CD1c-positive myeloid dendritic cell (primary cell): ENCODE results near the gene SYT1.
A peak's percentile ranks its signal among the peaks of the same experiment; 100 is the strongest.
"Not testable (repeated sequence)": the region's sequence is repeated elsewhere in the genome, so short reads cannot be mapped to it uniquely, and the experiment has no call there.

Experiments used
- DNase-seq: peaks from one replicate; pipeline ENCODE4 v3.0.0-alpha.2; 2016; ENCODE audit errors: extremely low spot score

Gene SYT1

DNA sequence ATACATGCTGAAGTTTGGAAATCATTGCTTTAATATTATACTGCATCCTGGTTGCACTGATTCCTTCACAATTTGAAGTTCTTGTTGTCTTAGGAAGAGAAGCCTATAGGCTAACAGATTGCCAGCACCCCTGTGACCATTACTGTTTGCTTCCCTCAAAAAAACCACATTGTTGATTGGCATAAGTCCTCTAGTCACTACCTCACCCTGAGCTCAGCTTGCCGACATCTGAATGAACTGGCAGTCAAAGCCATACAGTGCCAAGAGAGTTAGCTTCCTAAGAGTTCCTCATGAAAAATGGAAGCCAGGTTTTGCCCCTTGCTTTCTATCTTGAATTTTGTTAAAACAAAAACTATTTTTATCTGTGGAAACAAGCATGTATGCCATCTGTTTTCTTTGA is 276.1 kb downstream of the SYT1 start:
- DNase-seq = no peak

DNA sequence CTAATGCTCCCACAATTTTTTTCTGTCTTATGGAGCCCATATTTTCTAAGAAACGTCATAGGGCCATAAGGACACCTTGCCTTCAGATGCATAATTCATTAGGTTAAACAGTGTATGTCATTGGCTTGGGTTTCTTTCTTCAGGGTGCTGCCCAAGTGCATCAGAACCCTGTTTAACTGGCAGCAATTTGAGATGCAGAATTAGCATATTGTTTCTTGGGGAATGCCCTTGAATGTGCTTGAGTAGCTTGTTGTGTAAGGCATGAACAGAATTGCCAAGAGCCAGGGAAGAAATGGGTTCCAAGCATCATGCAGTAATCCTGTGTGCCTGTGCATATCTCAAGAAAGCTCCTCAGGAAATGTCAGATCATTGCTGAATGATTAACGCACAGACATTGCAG is 277.2 kb downstream of the SYT1 start:
- DNase-seq = no peak

DNA sequence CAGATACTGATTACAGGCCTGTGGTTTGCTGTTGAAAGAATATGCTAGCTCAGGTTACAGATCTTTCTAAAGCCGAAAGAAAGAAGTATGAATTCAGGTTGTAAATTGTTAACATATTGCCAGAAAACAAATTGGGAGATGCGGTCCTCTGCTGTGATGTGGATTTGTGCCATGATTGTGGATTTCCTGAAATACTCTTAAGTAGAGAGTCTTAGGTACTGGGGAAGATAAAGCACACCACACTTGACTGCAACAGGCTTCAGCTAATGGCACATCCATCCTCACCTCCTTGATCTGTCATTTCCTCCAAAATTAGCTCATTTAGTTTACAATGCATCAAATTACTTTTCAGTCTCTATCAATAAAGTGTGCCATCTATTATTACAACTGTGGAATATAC is 279.2 kb downstream of the SYT1 start:
- DNase-seq = no peak

DNA sequence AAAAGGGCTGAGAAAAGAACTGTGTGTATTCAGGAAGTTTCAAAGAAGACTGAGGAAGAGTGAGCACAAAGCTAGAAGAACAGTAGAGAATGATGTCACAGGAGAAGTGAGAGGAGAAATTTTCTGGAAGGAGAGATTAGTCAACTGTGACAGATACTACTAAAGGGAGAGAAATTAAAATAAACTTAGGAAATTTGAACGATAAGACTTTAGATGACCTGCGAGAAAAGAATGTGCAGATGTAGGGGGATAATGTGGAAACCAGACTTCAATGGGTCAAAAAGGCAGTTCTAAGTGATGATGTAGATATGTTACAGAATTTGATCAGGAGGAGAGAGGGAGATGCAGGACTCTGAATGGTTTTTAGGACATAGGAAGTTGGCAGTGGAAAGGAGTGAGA is 287.4 kb downstream of the SYT1 start:
- no peak for DNase-seq

DNA sequence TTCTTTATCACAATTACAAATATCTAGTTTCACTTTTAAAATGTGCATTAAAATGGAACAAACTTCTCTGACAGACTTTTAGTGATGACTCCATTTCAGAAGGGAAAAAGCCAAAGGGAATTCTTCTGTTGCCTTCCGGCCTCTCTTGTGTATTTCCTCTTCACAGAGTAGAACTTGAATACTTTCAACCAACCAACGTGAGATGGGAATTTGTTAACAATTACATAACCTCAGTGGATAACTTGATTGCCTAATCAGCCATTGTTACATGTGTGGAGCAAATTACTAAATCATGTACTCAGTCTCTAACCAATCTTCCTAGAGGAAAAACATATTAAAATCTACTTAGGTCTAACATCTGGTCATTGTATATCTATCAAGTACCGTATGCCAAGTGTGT is 291.1 kb downstream of the SYT1 start:
- DNase-seq = peak; percentile 2

DNA sequence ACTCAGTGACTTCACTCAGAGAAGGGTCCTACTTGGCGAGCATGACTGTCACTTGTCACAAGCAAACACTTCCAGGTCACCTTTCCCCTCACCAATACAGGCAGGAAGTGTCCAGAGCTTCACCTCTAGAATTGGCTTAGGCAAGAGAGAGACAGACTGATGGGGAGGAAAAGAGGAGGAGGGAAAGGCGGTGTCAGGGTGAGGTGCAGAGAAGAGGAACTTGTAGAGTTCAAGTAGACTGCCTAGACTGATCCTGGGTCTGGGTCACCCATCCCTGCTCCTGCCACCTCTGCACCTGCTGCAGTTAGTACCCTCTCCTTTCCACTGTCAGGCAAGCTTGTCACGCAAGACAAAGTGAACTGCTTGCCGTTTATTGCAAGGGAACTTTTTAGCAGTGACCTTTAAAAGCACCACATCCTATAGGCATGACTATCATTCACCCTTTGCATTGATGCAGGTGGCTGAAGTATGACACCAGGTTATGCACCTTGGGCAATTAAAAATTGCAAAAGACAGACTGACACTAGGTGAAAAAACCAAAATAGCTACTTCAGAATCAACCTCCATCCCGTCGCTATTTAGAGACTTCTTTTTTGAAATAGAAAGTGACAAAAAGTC is 292.4 kb downstream of the SYT1 start:
- DNase-seq = no peak

DNA sequence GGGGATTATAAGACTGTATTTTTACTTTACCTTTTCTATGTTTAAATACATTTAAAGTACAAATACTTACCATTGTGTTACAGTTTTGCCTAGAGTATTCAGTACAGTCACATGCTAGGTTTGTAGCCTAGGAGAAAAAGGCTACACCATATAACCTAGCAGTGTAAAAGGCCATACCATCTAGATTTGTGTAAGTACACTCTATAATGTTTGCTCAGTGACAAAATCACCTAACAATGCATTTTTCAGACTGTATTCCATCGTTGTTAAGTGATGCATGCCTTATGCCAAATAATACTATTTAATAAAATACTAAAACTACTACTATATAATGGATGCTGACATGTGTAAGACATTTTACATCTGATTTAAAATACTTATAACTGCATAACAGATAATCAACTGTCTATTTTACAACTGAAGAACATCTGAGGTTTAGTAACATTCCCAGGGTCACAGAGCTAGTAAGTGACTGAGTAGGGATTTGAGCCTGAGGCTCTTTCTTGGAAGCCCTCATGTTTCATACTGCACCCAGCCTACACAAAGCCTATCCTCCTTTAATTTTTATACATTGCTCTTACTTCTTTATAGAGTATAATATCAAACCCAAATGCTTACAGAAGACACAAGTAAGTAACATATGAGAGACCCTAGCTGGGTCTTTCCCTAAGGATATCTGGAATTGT is 296.8 kb downstream of the SYT1 start:
- DNase-seq = no peak

DNA sequence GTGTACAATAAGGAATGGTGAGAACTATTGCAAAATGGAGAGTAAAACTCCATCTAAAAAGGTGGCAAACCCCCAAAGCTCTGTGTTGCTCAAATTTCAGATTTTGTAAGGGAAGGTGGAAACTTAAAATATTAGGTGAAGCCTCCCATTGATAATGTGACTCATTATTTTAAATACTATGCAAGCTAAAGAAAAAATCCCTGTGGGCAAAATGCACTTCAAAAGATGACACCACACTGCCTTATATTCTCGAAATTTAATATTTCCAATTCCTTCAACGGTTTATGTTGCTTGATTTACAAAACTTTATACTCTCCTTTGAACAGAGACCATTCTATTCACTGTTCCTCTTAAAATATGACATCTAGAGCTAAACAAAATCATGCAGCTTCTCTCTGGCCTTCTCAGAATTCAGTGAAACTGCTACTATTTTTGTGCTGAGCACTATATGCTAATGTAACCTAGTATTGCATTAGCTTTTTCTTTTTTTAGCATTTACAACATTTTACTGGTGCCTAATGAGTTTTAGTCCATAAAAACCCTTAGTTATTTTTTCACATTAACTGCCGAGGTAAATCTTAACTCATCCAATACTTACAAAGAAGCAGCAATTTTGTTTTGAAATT is 297.7 kb downstream of the SYT1 start:
- DNase-seq = no peak

DNA sequence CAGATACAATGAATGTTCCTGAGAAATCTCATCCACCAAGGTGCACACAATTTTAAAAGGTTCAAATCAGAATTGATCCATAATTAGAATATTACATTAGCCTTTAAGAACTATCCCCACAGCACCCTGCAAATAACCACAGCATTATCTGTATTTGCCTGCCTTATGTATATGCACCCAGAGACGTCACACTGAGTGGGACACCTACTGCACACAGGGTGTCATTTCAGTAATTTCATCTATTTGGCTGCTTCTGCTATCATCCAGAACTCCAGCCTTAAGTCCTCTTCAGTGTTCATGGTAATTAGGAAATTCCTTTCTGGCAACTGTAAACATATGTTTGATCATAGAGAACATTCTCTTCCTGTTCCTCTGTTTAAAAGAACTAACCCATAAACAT is 298.4 kb downstream of the SYT1 start:
- no peak for DNase-seq

DNA sequence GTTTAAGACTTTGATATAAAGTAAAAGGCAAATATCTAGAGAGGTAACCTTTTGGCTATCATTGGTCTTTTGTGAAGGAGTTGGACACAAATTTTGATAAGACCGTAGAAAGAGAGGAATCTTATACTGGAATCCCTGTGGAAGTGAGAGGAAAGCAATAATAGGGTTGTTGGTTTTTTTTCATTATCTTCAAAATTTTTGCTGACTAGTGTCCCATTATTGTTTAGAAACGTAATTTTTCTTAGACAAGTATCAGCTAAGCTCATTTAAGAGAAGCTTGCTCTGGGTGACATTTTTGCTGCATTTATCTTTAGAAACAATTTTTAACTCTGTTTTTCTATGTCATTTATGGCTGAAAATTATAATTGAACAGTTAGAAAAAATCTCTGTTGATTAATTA is 300.3 kb downstream of the SYT1 start:
- DNase-seq = no peak

DNA sequence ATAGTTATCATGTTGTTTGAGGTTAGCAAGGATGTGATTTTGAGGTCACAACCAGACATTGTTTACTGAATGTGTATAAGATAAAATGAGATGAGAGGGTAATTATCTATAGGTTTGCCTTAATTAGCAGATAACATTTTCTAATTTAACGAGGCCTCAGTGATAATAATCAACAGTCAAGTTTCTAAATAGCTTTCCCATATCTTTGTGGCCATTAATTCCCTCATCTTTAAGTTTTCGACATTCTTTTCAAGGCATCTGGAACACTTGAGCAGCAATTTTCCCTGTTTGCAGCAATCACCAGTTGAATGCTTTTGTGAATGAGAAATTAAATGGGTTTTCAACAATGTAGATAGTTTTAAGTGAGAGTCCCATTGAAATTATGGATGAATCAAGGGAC is 304.1 kb downstream of the SYT1 start:
- no peak for DNase-seq

DNA sequence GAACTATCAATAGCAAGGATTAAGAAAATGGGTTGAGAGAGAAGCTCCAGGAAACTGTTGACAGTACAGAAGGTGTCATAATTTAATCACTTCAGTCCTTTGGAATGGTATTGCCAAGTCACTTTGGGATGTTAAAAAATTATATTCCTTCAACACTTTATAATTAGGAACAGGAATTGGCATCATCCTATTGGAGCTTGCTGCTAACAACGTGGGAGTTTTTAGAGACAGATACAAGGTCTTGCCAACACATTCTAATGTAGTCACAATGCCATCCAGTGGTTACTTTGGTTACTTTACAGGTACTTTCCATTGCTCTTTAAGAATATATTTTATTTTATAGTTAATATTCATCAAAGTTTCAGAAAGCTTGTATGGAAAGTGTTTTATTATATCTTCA is 310.1 kb downstream of the SYT1 start:
- DNase-seq = peak; percentile 26

DNA sequence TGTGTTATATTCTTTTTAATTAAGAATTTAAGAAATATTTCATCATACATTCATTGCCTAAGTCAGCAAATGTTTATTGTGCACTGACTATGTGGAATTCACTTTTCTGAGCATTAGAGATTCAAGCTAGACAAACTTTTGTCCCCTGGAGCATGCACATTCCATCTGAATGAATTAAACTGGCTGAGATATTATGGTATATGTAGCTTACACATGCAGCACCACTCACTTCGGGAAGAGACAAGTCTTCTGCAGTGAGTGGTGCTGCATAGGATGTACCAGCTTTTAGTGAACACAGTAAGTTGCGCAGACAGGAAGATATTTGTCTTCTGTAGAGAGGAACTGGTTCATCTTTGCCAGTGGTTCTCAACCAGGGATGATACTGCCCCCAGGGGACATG is 318.4 kb downstream of the SYT1 start:
- no peak for DNase-seq

DNA sequence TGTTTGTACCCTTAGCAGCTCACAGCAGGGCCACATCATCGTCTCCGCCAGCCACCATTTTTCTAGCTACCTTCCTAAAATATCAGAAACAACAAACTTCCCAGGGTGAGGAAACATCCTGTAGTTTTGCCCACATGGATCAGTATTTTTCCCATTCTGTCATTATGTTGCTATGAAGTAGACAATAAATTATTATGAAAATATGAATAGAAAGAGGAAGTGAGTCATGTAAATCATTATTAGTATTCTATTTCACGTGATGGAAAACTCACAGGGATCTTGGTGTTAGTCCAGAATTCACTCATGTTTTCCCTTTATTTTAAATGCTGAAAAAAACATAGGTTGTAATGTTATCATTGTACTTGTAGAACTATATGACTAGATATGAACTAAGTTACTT is 319.4 kb downstream of the SYT1 start:
- DNase-seq = no peak

DNA sequence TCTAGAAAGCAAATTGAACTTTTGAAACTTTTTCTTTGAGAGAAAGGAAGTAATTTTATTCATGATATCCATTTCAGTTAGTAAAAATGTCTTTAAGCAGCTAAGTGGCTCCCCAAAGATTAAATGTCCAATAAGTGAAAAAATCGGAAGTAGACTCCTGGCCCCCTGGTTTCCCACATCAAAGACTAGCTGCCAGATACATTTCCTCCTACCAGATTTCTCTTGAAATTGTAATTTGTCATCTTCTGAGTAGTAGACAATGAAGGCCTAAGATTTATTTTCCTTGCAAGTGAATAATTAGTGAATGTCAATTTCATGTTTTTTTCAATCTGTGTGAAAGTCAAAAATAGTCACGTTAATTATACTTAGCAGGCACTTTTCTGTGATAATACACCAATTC is 321.9 kb downstream of the SYT1 start:
- DNase-seq = no peak

DNA sequence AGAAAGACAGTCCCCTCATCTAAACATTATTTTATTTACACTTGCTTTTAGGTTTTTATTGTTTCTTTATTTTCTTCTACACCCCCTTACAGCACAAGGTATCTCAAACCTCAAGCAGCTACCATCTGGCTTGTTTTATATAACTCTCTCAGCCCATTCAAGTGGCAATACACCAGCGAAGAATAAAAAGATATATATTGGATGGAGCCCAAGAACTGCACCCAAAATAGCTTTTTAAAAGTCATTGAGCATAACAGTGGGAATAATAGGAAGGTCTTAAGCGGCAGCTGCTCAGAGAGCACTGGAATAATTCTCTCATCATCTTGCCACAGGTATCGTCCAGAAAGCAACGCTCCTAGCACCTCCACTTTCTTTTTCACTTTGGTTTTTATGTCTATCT is 322.5 kb downstream of the SYT1 start:
- no peak for DNase-seq

DNA sequence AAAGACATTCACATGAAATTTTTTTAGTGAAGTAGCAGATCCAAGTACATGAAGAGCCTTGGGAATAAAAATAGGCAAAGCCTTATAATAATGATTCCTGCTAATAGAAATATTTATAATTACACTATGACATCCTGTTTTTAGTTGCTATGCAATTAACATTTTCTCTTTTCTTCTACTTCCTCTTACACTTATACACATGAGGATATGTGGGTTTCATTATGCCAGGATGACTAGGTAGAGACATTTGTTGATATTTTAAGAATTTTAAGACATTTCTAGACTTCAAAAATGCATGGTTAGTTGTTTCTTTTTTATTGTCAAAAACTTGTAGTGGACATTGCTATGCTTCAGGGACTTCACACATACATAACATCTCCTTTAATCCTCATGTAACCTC is 326.8 kb downstream of the SYT1 start:
- no peak for DNase-seq

DNA sequence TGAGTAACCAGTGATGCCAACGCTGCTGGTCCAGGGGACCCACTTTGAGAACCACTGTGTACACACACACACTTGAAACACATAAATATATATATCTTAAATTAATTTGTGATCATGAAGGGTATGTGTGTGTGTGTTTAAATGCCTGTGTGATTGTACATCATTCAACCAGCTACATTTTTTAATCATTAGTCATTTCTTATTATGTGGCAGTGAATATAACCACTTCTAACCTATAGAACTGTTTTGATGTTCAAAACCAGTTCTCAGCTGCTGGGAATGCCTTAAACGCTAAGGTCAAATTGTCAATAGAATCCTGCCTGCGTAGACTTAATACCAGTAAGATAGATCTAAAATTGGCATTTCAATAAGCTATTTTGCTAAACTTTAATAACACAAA is 330.0 kb downstream of the SYT1 start:
- no peak for DNase-seq

DNA sequence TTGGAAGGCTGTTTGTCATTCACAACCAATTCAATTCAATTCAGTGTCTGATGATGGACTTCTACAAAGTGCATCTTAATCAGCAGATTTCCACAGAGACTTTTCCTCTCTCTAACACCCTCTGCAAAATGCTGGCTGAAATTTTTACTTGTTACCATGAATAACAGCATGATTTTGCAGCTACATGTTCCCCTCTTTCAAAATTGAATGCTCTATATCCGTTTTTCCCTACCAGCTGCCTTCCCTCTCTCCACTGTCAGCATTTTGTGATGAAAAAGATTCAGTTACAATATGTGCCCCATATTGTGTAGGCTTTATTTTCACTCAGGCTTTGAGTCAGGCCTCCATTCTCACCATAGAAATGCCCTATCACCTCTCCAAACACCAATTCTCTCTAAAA is 334.6 kb downstream of the SYT1 start:
- DNase-seq = no peak

DNA sequence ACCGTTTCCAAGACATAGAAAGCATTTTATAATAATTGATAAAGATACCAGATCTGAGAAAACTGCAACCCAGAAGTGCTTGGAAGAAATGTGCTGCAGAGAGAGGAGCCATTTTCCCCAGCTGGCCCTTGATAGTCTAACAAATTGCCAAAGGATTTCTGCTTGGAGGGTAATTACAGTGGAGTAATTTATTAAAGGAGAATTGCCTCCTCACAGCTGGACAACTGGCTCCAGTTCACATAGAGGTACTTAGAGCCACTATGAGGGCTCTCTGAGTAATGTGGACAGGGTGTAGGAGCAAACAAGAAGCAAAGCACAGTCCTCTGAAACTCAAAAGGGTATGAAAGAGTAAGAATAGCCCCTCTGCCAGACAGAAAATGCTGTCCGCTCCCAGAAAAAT is 335.6 kb downstream of the SYT1 start:
- DNase-seq = no peak

DNA sequence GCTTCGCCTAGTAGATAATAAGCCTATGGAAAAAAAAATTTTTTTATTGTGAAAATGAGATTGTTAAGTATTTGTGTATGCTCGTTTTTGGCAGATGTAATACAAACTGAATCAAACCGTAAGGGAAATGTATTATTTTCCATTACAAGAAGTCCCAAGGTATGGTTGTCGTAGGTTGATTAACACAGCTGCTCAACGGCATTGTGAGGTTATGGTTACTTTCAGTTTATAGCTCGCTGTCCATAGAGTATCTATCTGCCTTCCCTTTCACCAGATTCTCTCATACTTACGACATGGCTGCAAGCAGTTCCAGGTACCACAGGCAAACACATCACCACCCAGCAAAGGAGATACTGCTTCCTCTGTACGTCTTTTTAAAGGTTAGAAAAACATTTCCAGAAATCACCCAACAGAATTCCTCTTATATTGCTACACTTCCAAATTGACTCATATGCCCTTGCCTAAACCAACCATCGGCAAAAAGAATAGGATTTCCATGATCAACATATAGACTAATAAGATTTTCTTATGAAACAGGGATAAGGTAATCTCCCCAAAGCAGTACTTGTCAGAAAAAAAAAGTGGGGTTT is 338.6 kb downstream of the SYT1 start:
- DNase-seq = no peak

DNA sequence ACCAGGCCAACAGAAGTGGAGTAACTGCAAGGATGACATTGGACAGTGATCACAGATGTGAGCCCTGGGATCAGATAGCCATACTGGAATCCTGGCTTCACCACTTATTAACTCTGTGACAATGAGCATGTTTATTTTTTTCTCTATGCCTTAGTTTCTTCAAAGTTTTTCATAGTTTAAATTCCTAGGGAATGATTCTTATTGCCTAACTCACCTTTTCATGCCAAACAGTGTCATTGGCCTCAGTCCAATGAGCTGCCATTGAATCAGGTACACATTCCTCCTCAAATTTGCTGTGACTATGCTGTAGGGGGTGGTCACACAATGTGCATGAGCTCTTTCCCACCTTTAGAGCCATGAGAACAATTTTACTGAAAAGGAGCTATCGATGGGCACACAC is 342.3 kb downstream of the SYT1 start:
- DNase-seq = no peak

DNA sequence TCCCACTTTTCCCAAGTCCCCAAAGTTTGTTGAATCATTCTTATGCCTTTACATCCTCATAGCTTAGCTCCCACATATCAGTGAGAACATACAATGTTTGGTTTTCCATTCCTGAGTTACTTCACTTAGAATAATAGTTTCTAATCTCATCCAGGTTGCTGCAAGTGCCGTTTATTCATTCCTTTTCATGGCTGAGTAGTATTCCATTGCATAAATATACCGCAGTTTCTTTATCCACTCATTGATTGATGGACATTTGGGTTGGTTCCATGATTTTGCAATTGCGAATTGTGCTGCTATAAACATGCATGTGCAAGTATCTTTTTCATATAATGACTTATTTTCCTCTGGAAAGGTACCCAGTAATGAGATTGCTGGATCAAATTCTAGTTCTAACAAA is 345.8 kb downstream of the SYT1 start:
- not testable (repeated sequence) for DNase-seq
